HepG2 (cell line): ENCODE data around the gene IZUMO4. TPM values are rescaled to one million over a fixed set of nuclear protein-coding genes. Genes with fewer than 3 reads are reported as not detected.

Experiments
- ATF7-NPFF ChIP-seq: sonication (generic); formaldehyde crosslinking; IDR thresholded peaks from 2 replicates; pipeline ENCODE4 v1.8.1; 2023; ENCODE audit warnings: mild to moderate bottlenecking, low read depth, missing genetic modification reagents, moderate library complexity
- CEBPG ChIP-seq: IDR thresholded peaks from 2 replicates; pipeline ENCODE4 v1.6.1; 2016
- ESRRA ChIP-seq: sonication (generic); formaldehyde crosslinking; IDR thresholded peaks from 2 replicates; pipeline ENCODE4 v1.5.1; 2020; ENCODE audit warnings: mild to moderate bottlenecking, low read depth, missing genetic modification reagents
- KLF16 ChIP-seq, 2 experiments: sonication (generic) in 1 of 2; formaldehyde crosslinking in 1 of 2; IDR thresholded peaks; 2 replicates each; pipeline versions ENCODE4 v1.6.1 to v1.8.0; 2016 to 2023; ENCODE audit warnings: missing genetic modification reagents in 2 of 2, missing compliant biosample characterization in 1 of 2
- SOX5 ChIP-seq: IDR thresholded peaks from 2 replicates; pipeline ENCODE4 v1.6.1; 2016; ENCODE audit warnings: borderline replicate concordance
- SRSF4 ChIP-seq: fragments of 200-400 bp; formaldehyde crosslinking; IDR thresholded peaks from one replicate; pipeline ENCODE4 v1.6.1; 2018; ENCODE audit warnings: mild to moderate bottlenecking, low read depth, low read length, moderate library complexity; ENCODE audit not compliant: poor library complexity, severe bottlenecking
- YY1 ChIP-seq: IDR thresholded peaks from 2 replicates; pipeline ENCODE4 v1.6.1; 2011; ENCODE audit warnings: low read length, low read depth, moderate library complexity, mild to moderate bottlenecking; ENCODE audit not compliant: insufficient read depth, insufficient replicate concordance
- ZFAT ChIP-seq: sonication (generic); formaldehyde crosslinking; conservative IDR thresholded peaks from 2 replicates; pipeline ENCODE4 v1.8.1; 2023; ENCODE audit warnings: missing genetic modification reagents, inconsistent platforms
- ZNF256 ChIP-seq: sonication (generic); formaldehyde crosslinking; conservative IDR thresholded peaks from 2 replicates; pipeline ENCODE4 v1.4.0; 2020; ENCODE audit warnings: missing genetic modification reagents
- ZNF34 ChIP-seq: sonication (generic); formaldehyde crosslinking; IDR thresholded peaks from 2 replicates; pipeline ENCODE4 v1.4.0; 2020; ENCODE audit warnings: mild to moderate bottlenecking, missing genetic modification reagents, borderline replicate concordance
- ZNF766 ChIP-seq: sonication (generic); formaldehyde crosslinking; IDR thresholded peaks from 2 replicates; pipeline ENCODE4 v1.5.0; 2020; ENCODE audit warnings: missing genetic modification reagents, borderline replicate concordance
- ZNF776 ChIP-seq: sonication (generic); formaldehyde crosslinking; IDR thresholded peaks from 2 replicates; pipeline ENCODE4 v1.4.0; 2020; ENCODE audit warnings: mild to moderate bottlenecking, missing genetic modification reagents
- polyA plus RNA-seq, 8 experiments: library from polyadenylated mRNA; depleted of rRNA in 3 of 8; stranded (reverse) in 7 of 8; unstranded in 1 of 8; fragments of >200 nt; fragmentation: Illumina TruSeq in 4 of 8; extraction: Trizol in 4 of 8; gene quantifications; 2 replicates each; pipeline versions ENCODE4 v1.2.1 to v1.2.3, GENCODE V29; 2011 to 2016; ENCODE audit warnings: low read depth in 4 of 8, missing spikeins in 1 of 8, mixed read lengths in 1 of 8; ENCODE audit not compliant: insufficient read depth in 1 of 8
- total RNA-seq, 5 experiments: library from RNA; depleted of rRNA; stranded (reverse); fragments of >200 nt; fragmentation: Illumina TruSeq; extraction: Trizol; gene quantifications; 2 replicates each; pipeline ENCODE4 v1.2.3, GENCODE V29; 2016; ENCODE audit warnings: low read depth in 1 of 5
- TF ChIP-seq, protein P1 (sequence below): sonication (generic); formaldehyde crosslinking; IDR thresholded peaks from 2 replicates; pipeline ENCODE4 v1.8.1; 2023; ENCODE audit warnings: mild to moderate bottlenecking, missing genetic modification reagents
- TF ChIP-seq, protein P2 (sequence below): IDR thresholded peaks from 2 replicates; pipeline ENCODE4 v1.4.0; 2020; ENCODE audit warnings: mild to moderate bottlenecking, missing genetic modification reagents
- TF ChIP-seq, protein P3 (sequence below): IDR thresholded peaks from 2 replicates; pipeline ENCODE4 v1.6.1; 2016; ENCODE audit warnings: low read depth, borderline replicate concordance
- TF ChIP-seq, protein P4 (sequence below): sonication (generic); formaldehyde crosslinking; IDR thresholded peaks from 2 replicates; pipeline ENCODE4 v1.4.0; 2020; ENCODE audit warnings: missing genetic modification reagents, borderline replicate concordance
- TF ChIP-seq, protein P5 (sequence below): sonication (generic); formaldehyde crosslinking; IDR thresholded peaks from 2 replicates; pipeline ENCODE4 v1.4.0; 2020; ENCODE audit warnings: missing genetic modification reagents

Gene IZUMO4
- total and polyA plus RNA-seq, 2 of the 13 experiments (the other 11 are each of a cell fraction or from before 2014, with no cell fraction given), result 0.77 to 3.9 TPM

DNA sequence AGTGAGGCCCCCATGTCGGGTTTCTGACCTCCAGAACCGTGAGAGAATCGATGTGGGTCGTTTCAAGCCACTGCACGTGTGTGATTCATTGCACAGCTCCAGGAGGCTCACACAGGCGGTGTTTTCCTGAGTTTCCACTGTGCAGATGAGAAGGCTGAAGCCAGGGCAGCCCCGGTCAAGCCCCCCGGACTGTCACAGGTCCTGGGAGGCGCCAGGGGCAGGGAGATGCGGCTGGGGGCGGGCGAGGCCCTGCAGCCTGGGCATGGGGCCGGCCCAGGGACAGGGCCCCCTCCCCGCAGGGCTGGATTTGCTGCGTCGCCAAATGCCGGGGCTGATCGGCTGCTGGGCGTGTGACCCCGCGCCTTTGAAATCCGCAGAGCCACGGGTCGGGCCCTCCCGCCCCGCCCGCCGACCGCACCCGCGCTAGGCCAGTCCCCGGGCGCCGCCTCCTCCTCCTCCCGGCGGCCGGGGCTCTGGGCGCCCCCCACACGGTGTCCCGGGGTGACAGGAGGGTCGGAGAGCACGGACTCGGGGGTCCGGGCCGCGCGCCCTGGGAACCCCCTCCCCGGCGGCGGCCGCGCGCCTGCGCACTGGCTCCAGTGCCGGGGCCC, 35.7 kb upstream of the IZUMO4 start (continued):
- TF ChIP-seq ZNF34 (CRISPR knock-in tag) (no peak), ESRRA (CRISPR knock-in tag) (no peak; the same call in 1 of the 2 replicates), SOX5 (CRISPR knock-in tag) (no peak), SRSF4 (no peak), CEBPG (CRISPR knock-in tag) (no peak), ZNF766 (CRISPR knock-in tag) (peak; percentile 18; the same call in 1 of the 2 replicates), KLF16 (CRISPR knock-in tag; IDR thresholded peaks at IDR 0.05) (no peak), YY1 (no peak), ZNF776 (no peak), ZFAT (CRISPR knock-in tag) (no peak), ZNF256 (CRISPR knock-in tag) (no peak), ATF7-NPFF (peak; percentile 70)
- TF ChIP-seq, protein P1, sequence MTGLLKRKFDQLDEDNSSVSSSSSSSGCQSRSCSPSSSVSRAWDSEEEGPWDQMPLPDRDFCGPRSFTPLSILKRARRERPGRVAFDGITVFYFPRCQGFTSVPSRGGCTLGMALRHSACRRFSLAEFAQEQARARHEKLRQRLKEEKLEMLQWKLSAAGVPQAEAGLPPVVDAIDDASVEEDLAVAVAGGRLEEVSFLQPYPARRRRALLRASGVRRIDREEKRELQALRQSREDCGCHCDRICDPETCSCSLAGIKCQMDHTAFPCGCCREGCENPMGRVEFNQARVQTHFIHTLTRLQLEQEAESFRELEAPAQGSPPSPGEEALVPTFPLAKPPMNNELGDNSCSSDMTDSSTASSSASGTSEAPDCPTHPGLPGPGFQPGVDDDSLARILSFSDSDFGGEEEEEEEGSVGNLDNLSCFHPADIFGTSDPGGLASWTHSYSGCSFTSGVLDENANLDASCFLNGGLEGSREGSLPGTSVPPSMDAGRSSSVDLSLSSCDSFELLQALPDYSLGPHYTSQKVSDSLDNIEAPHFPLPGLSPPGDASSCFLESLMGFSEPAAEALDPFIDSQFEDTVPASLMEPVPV, result no peak
- TF ChIP-seq, protein P2, sequence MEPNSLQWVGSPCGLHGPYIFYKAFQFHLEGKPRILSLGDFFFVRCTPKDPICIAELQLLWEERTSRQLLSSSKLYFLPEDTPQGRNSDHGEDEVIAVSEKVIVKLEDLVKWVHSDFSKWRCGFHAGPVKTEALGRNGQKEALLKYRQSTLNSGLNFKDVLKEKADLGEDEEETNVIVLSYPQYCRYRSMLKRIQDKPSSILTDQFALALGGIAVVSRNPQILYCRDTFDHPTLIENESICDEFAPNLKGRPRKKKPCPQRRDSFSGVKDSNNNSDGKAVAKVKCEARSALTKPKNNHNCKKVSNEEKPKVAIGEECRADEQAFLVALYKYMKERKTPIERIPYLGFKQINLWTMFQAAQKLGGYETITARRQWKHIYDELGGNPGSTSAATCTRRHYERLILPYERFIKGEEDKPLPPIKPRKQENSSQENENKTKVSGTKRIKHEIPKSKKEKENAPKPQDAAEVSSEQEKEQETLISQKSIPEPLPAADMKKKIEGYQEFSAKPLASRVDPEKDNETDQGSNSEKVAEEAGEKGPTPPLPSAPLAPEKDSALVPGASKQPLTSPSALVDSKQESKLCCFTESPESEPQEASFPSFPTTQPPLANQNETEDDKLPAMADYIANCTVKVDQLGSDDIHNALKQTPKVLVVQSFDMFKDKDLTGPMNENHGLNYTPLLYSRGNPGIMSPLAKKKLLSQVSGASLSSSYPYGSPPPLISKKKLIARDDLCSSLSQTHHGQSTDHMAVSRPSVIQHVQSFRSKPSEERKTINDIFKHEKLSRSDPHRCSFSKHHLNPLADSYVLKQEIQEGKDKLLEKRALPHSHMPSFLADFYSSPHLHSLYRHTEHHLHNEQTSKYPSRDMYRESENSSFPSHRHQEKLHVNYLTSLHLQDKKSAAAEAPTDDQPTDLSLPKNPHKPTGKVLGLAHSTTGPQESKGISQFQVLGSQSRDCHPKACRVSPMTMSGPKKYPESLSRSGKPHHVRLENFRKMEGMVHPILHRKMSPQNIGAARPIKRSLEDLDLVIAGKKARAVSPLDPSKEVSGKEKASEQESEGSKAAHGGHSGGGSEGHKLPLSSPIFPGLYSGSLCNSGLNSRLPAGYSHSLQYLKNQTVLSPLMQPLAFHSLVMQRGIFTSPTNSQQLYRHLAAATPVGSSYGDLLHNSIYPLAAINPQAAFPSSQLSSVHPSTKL (CRISPR knock-in tag), result 0 out of 2 replicates have a peak, but pooled peaks have one; percentile 7
- TF ChIP-seq, protein P3, sequence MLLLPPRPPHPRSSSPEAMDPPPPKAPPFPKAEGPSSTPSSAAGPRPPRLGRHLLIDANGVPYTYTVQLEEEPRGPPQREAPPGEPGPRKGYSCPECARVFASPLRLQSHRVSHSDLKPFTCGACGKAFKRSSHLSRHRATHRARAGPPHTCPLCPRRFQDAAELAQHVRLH, result no peak
- TF ChIP-seq, protein P4, sequence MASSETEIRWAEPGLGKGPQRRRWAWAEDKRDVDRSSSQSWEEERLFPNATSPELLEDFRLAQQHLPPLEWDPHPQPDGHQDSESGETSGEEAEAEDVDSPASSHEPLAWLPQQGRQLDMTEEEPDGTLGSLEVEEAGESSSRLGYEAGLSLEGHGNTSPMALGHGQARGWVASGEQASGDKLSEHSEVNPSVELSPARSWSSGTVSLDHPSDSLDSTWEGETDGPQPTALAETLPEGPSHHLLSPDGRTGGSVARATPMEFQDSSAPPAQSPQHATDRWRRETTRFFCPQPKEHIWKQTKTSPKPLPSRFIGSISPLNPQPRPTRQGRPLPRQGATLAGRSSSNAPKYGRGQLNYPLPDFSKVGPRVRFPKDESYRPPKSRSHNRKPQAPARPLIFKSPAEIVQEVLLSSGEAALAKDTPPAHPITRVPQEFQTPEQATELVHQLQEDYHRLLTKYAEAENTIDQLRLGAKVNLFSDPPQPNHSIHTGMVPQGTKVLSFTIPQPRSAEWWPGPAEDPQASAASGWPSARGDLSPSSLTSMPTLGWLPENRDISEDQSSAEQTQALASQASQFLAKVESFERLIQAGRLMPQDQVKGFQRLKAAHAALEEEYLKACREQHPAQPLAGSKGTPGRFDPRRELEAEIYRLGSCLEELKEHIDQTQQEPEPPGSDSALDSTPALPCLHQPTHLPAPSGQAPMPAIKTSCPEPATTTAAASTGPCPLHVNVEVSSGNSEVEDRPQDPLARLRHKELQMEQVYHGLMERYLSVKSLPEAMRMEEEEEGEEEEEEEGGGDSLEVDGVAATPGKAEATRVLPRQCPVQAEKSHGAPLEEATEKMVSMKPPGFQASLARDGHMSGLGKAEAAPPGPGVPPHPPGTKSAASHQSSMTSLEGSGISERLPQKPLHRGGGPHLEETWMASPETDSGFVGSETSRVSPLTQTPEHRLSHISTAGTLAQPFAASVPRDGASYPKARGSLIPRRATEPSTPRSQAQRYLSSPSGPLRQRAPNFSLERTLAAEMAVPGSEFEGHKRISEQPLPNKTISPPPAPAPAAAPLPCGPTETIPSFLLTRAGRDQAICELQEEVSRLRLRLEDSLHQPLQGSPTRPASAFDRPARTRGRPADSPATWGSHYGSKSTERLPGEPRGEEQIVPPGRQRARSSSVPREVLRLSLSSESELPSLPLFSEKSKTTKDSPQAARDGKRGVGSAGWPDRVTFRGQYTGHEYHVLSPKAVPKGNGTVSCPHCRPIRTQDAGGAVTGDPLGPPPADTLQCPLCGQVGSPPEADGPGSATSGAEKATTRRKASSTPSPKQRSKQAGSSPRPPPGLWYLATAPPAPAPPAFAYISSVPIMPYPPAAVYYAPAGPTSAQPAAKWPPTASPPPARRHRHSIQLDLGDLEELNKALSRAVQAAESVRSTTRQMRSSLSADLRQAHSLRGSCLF, result no peak
- TF ChIP-seq, protein P5, sequence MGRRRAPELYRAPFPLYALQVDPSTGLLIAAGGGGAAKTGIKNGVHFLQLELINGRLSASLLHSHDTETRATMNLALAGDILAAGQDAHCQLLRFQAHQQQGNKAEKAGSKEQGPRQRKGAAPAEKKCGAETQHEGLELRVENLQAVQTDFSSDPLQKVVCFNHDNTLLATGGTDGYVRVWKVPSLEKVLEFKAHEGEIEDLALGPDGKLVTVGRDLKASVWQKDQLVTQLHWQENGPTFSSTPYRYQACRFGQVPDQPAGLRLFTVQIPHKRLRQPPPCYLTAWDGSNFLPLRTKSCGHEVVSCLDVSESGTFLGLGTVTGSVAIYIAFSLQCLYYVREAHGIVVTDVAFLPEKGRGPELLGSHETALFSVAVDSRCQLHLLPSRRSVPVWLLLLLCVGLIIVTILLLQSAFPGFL (CRISPR knock-in tag), result no peak
